ENCODE results near the gene FSTL1.

GRCh38 chr3:120382941-120383447, 67.8 kb downstream of the FSTL1 start:
- TF ChIP-seq CTCF (IDR thresholded peaks at IDR 0.05) (no peak), POLR2A (IDR thresholded peaks at IDR 0.05) (no peak)

Data from heart left ventricle (tissue), 13 donors.